Measurements from ENCODE around the gene AUTS2. TPM values are rescaled to one million over a fixed set of nuclear protein-coding genes. Genes with fewer than 3 reads are reported as not detected.

The AUTS2 gene
- total and polyA plus RNA-seq, 10 of the 15 experiments (the other 5 are each of a cell fraction or from before 2014, with no cell fraction given) = 6.4 to 55.6 (median 21.6) TPM

DNA sequence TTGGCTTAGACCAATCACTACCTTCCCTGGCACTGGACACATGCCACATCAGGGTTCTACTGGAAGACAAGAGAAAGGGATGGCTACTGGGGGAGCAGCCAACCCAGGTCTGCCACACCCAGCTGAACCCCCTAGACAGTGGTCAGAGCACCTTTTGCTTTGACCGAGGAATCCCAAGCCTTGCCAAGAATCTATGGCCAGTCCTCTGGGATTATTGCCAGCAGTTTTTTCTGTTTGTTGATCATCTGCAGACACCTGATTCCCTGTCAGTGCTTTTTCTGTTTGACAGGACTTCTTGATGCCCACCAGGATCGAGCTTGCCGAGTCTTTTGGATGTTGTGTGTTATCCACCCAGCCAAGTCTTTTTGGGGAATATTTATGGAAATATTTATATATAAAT, 1057.4 kb downstream of the AUTS2 start:
- no peaks in the 10 kb centered on the region for H3K4me1 ChIP-seq (ENCODE audit: control insufficient read depth, insufficient read depth, low read length)
- H3K9me3 ChIP-seq (replicated peaks; ENCODE audit: control insufficient read depth, insufficient read depth, low read length) = no peaks in the 10 kb centered on the region
- H3K4me3 ChIP-seq = no peak overlapping the region
- H3K4me2 ChIP-seq (ENCODE audit: control insufficient read depth, insufficient read depth) = no peak overlapping the region
- H2AFZ ChIP-seq (ENCODE audit: control insufficient read depth, low read depth, low read length) = no peak overlapping the region
- no peaks in the 10 kb centered on the region for H3K27me3 ChIP-seq (replicated peaks in 1 of 2; ENCODE audit: control insufficient read depth in 2 of 2, insufficient read depth in 2 of 2, low read length in 1 of 2)
- ChIA-PET RAD21 (ENCODE audit: unreplicated experiment) (no interaction called here), POLR2A (no interaction called here), SMC1A (ENCODE audit: uncharacterized antibody, unreplicated experiment) (no interaction called here), CTCF (no interaction called here)
- WGBS (ENCODE audit: insufficient coverage, insufficient replicate concordance, low lambda C conversion rate, missing lambda C conversion rate) = 65% methylated on average over 3 of the region's 3 CpGs
- ATAC-seq (no peak), DNase-seq (ENCODE audit: low read depth, low spot score) (no peak), FAIRE-seq (no peak)
- in situ Hi-C loops (cut with MboI) (no loop called here), intact Hi-C loops (cut with micrococcal nuclease; ENCODE audit: unreplicated experiment) (no loop called here)
- BruUV-seq (replicated peaks) = no TSS peak
- no peak overlapping the region for H3K27ac ChIP-seq (ENCODE audit: control insufficient read depth, insufficient read depth)
- no peaks in the 10 kb centered on the region for H3K79me2 ChIP-seq (ENCODE audit: control insufficient read depth, insufficient read depth, low read length)
- H4K20me1 ChIP-seq (ENCODE audit: control insufficient read depth, insufficient read depth) = no peaks in the 10 kb centered on the region
- H3K36me3 ChIP-seq (ENCODE audit: control insufficient read depth in 2 of 2, insufficient read depth in 2 of 2, low read length in 1 of 2) = peaks cover 0 to 7% of the 10 kb centered on the region in 2 experiments; a peak in 2 of 4 replicates
- TF ChIP-seq KAT2A (conservative IDR thresholded peaks at IDR 0.05; ENCODE audit: control insufficient read depth, low read depth, low read length) (no peak), IRF3 (IDR thresholded peaks at IDR 0.05) (no peak), HDGF (IDR thresholded peaks at IDR 0.05) (no peak), ZNF207 (IDR thresholded peaks at IDR 0.05; ENCODE audit: borderline replicate concordance) (no peak), MEF2B (IDR thresholded peaks at IDR 0.05; ENCODE audit: partially characterized antibody, poor library complexity, severe bottlenecking) (no peak), NBN (IDR thresholded peaks at IDR 0.05) (no peak), E2F8 (IDR thresholded peaks at IDR 0.05; ENCODE audit: low read depth, partially characterized antibody) (no peak), RAD21 (IDR thresholded peaks at IDR 0.05; ENCODE audit: insufficient read depth, low read depth, low read length) (no peak), RAD51 (IDR thresholded peaks at IDR 0.05) (no peak)
- no peak overlapping the region for H3K9ac ChIP-seq (ENCODE audit: control insufficient read depth, insufficient read depth, low read length)

Measured in GM12878 (cell line).